ENCODE results near the gene CNTF.

The CNTF gene

DNA sequence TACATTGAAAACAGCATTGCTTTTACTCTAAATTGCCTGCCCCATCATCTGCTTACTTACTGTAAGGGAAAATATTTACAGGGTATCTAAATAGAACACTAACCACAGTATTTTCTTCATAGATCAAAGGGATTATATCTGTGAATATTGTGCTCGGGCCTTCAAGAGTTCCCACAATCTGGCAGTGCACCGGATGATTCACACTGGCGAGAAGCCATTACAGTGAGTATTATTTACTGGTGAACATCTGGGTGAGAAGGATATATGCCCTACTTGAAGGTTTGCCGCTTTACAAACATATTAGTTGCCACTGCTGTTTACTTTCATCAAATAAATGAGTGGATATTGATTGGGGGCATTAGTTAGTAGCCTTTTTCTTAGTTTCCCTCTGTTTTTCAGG, 5.9 kb upstream of the CNTF start:
- TF ChIP-seq FOXP2 (optimal IDR thresholded peaks at IDR 0.05; ENCODE audit: control extremely low read depth, extremely low read length, insufficient read depth) = no peak
- TF ChIP-seq EZH2 (IDR thresholded peaks at IDR 0.05) = no peak
- TF ChIP-seq POLR2AphosphoS5 (IDR thresholded peaks at IDR 0.05; ENCODE audit: borderline replicate concordance, low read depth, low read length) = no peak
- Histone ChIP-seq H3K9me3 (ENCODE audit: low read depth, low read length) (no peaks in the 10 kb centered on the region), H3K27ac (no peak overlapping the region), H3K4me3 (no peak overlapping the region), H3K9ac (ENCODE audit: insufficient read length) (no peak overlapping the region), H3K36me3 (ENCODE audit: insufficient read depth, low read length) (peaks cover 98% of the 10 kb centered on the region)
- no peak for DNase-seq (ENCODE audit: low read depth, low spot score)

GRCh38 chr11:58617976-58618557, 4.4 kb upstream of the CNTF start:
- H3K27ac ChIP-seq = no peak overlapping the region
- no peak overlapping the region for H3K9ac ChIP-seq (ENCODE audit: insufficient read length)
- peaks cover 98% of the 10 kb centered on the region for H3K36me3 ChIP-seq (ENCODE audit: insufficient read depth, low read length)
- no peak overlapping the region for H3K4me3 ChIP-seq
- no peaks in the 10 kb centered on the region for H3K9me3 ChIP-seq (ENCODE audit: low read depth, low read length)
- DNase-seq (ENCODE audit: low read depth, low spot score) = no peak
- TF ChIP-seq EZH2 (IDR thresholded peaks at IDR 0.05) (no peak), POLR2AphosphoS5 (IDR thresholded peaks at IDR 0.05; ENCODE audit: borderline replicate concordance, low read depth, low read length) (no peak), FOXP2 (optimal IDR thresholded peaks at IDR 0.05; ENCODE audit: control extremely low read depth, extremely low read length, insufficient read depth) (no peak)

DNA sequence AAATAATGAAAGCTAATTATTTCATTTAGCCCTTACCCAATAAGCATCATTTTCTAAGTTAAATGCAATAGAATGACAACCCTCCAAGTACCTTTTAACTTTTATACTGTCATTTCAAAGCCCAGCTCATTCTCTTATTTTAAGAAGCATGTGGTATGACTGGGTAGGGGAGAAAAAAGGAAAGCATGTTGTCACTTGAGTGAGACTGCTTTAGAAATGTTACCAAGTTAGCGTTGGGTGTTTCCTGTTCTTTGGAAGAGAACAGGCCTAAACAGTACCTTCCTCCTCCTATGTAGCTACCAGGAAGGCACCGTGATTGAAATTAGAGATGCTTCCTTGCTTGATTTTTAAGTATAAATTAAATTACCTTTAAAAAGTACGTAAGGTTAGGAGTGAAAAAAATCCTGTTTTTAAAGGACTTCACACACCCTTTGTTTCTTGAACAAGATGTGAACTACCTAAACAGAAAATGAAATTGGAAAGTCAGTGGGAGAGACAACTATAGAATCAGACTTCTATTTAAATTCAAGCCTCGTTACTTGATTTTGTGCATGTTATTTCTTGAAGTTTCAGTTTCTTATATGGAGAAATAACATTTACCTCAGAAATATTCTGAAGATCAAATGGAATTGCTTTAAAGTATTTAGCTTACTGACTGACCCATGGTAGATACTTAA, 741 bp upstream of the CNTF start:
- TF ChIP-seq POLR2AphosphoS5 (IDR thresholded peaks at IDR 0.05; ENCODE audit: borderline replicate concordance, low read depth, low read length) = no peak
- no peak for TF ChIP-seq EZH2 (IDR thresholded peaks at IDR 0.05)
- no peak for TF ChIP-seq FOXP2 (optimal IDR thresholded peaks at IDR 0.05; ENCODE audit: control extremely low read depth, extremely low read length, insufficient read depth)
- DNase-seq (ENCODE audit: low read depth, low spot score) = no peak
- no peak overlapping the region for H3K4me3 ChIP-seq
- no peak overlapping the region for H3K27ac ChIP-seq
- no peak overlapping the region for H3K9ac ChIP-seq (ENCODE audit: insufficient read length)
- H3K36me3 ChIP-seq (ENCODE audit: insufficient read depth, low read length) = peaks cover 86% of the 10 kb centered on the region
- H3K9me3 ChIP-seq (ENCODE audit: low read depth, low read length) = no peaks in the 10 kb centered on the region

DNA sequence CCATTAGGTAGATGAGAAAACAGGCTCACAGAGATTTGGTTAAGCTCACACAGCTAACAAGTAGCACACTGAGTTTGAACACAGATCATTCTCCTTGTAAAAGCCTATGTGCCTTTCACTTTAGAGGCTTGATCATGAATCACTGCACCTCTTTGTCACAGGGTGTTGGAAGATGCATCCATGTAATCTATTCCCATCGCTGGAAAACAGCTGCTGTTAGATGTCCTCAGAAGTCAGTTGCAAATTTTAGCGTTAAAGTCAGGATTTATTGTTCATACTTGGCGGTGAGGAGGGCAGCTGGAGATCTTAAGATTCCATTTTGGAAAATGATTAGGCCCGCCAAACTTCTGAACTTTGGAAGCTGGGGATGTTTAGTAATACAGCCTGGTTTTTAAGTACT, 2.6 kb downstream of the CNTF start:
- no peak for TF ChIP-seq EZH2 (IDR thresholded peaks at IDR 0.05)
- no peak for TF ChIP-seq FOXP2 (optimal IDR thresholded peaks at IDR 0.05; ENCODE audit: control extremely low read depth, extremely low read length, insufficient read depth)
- no peak for TF ChIP-seq POLR2AphosphoS5 (IDR thresholded peaks at IDR 0.05; ENCODE audit: borderline replicate concordance, low read depth, low read length)
- Histone ChIP-seq H3K4me3 (no peak overlapping the region), H3K36me3 (ENCODE audit: insufficient read depth, low read length) (peaks cover 53% of the 10 kb centered on the region), H3K9ac (ENCODE audit: insufficient read length) (no peak overlapping the region), H3K27ac (no peak overlapping the region), H3K9me3 (ENCODE audit: low read depth, low read length) (no peaks in the 10 kb centered on the region)
- no peak for DNase-seq (ENCODE audit: low read depth, low spot score)

- DNase-seq (ENCODE audit: low read depth, low spot score) = no peak
- H3K9me3 ChIP-seq (ENCODE audit: low read depth, low read length) = no peaks in the 10 kb centered on the region
- peaks cover 44% of the 10 kb centered on the region for H3K36me3 ChIP-seq (ENCODE audit: insufficient read depth, low read length)
- H3K27ac ChIP-seq = peak overlapping the region; percentile 65
- TF ChIP-seq POLR2AphosphoS5 (IDR thresholded peaks at IDR 0.05; ENCODE audit: borderline replicate concordance, low read depth, low read length) = no peak
- H3K9ac ChIP-seq (ENCODE audit: insufficient read length) = no peak overlapping the region
- no peak overlapping the region for H3K4me3 ChIP-seq
Measured at GRCh38 chr11:58625826-58626460, 3.5 kb downstream of the CNTF start.

DNA sequence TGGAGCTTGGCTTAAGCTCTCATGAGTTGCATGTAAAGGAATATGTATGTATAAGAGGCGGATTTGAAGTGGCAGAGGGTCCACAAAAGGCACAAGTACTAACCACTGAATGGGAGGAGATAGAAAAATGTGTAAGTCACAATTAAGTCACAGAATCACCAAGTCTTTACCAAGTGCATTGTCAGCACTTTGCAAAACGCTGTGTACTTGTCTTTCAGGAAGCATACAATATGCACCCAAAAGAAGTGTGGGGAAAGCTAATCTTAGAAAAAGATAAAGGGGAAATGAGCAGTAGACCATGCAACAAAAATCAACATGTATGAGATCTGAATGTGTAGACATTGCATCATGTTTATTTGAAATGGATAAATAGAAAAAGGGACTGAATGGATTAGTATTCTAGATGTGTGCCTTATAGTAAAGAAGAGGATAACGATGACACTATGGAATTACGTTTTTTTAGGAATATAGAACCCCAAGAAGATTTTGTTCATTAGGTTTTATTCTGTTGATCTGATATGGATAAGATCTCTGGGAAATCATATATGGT, 4.5 kb downstream of the CNTF start:
- Histone ChIP-seq H3K9me3 (ENCODE audit: low read depth, low read length) (no peaks in the 10 kb centered on the region), H3K9ac (ENCODE audit: insufficient read length) (no peak overlapping the region), H3K27ac (peak overlapping the region; percentile 65), H3K4me3 (no peak overlapping the region; the same call in 1 of the 2 replicates), H3K36me3 (ENCODE audit: insufficient read depth, low read length) (peaks cover 35% of the 10 kb centered on the region)
- TF ChIP-seq POLR2AphosphoS5 (IDR thresholded peaks at IDR 0.05; ENCODE audit: borderline replicate concordance, low read depth, low read length) (no peak), FOXP2 (optimal IDR thresholded peaks at IDR 0.05; ENCODE audit: control extremely low read depth, extremely low read length, insufficient read depth) (no peak), EZH2 (IDR thresholded peaks at IDR 0.05) (no peak)
- DNase-seq (ENCODE audit: low read depth, low spot score) = no peak

DNA sequence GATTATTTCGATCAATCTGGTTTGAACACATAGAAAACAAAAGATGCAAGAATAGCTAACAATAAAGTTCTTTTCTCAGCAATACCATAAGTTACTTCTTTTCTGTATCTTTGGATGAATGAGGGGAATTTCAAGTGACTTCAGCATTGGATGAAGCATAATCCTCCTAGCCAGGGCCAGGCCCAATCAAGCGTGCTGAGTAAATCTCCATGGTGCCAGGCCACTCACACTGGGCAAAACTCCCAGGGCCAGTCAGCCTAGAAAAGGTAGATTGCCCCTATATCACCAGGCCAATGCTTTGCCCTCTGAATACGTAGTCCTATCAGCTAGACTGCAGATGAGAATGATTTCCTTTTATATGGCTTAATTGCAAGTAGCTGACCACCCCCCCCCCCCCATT, 6.0 kb downstream of the CNTF start:
- Histone ChIP-seq H3K9me3 (ENCODE audit: low read depth, low read length) (no peaks in the 10 kb centered on the region), H3K36me3 (ENCODE audit: insufficient read depth, low read length) (peaks cover 22% of the 10 kb centered on the region), H3K4me3 (no peak overlapping the region), H3K27ac (no peak overlapping the region), H3K9ac (ENCODE audit: insufficient read length) (no peak overlapping the region)
- TF ChIP-seq POLR2AphosphoS5 (IDR thresholded peaks at IDR 0.05; ENCODE audit: borderline replicate concordance, low read depth, low read length) (no peak), FOXP2 (optimal IDR thresholded peaks at IDR 0.05; ENCODE audit: control extremely low read depth, extremely low read length, insufficient read depth) (no peak), EZH2 (IDR thresholded peaks at IDR 0.05) (no peak)
- DNase-seq (ENCODE audit: low read depth, low spot score) = no peak

DNA sequence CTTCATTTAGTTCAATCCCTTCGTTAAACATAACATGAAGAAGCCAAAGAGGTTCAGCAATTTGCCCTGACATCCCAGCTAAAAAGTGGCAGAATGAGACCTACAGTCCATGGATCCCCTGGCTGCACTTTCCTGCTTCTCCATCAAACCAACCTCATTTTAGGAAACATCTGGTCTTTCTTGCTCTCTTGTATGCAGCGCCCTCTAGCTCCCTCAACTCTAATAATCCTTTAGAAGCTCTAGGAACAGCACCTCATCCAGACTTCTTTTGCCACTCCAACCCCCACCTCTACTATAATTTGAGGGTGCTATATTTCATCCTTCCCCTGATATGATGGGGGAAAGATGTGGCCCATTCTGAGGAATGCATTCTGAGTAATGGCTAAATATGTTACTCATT, 7.4 kb downstream of the CNTF start:
- Histone ChIP-seq H3K27ac (no peak overlapping the region), H3K9me3 (ENCODE audit: low read depth, low read length) (no peaks in the 10 kb centered on the region), H3K9ac (ENCODE audit: insufficient read length) (no peak overlapping the region), H3K4me3 (no peak overlapping the region), H3K36me3 (ENCODE audit: insufficient read depth, low read length) (peaks cover 8% of the 10 kb centered on the region)
- no peak for DNase-seq (ENCODE audit: low read depth, low spot score)
- peak; percentile 25; the same call in 1 of the 2 replicates for TF ChIP-seq POLR2AphosphoS5 (IDR thresholded peaks at IDR 0.05; ENCODE audit: borderline replicate concordance, low read depth, low read length)
- TF ChIP-seq EZH2 (IDR thresholded peaks at IDR 0.05) = no peak

All from SK-N-MC (cell line).